Choroid plexus epithelial cell (primary cell): ENCODE measurements around the gene HRNR.
A peak's percentile ranks its signal among the peaks of the same experiment; 100 is the strongest.

Experiments
- DNase-seq: peaks from one replicate; pipeline ENCODE4 v3.0.0-alpha.2; 2010; ENCODE audit warnings: low read depth
- H3K4me3 ChIP-seq: 2 replicates; pipeline ENCODE4 v1.5.1; 2011; ENCODE audit warnings: low read depth, mild to moderate bottlenecking, control low read depth, low read length, moderate library complexity
- CTCF ChIP-seq: conservative IDR thresholded peaks from 2 replicates; pipeline ENCODE4 v1.5.1; 2011; ENCODE audit warnings: low read depth, mild to moderate bottlenecking, control low read depth, inconsistent platforms, low read length, moderate library complexity

HRNR gene

GRCh38 chr1:152164517-152165136 lies 59.4 kb downstream of the HRNR start:
- no peak for TF ChIP-seq CTCF
- peak; percentile 56 for DNase-seq
- H3K4me3 ChIP-seq: no peak overlapping the region

- TF ChIP-seq CTCF: no peak
- peak; percentile 98 for DNase-seq
- no peak overlapping the region for H3K4me3 ChIP-seq
Observed at GRCh38 chr1:152162792-152163463, 61.1 kb downstream of the HRNR start.
